NT2/D1 (cell line): ENCODE data around the gene PDE6C.

Experiments
- DNase-seq: peaks from one replicate; pipeline ENCODE4 v3.0.0-alpha.2; 2011; ENCODE audit warnings: low read depth, low spot score
- H3K27me3 ChIP-seq: 2 replicates; pipeline ENCODE4 v1.6.0; 2011; ENCODE audit warnings: mild to moderate bottlenecking; ENCODE audit not compliant: insufficient read length, insufficient read depth
- H3K36me3 ChIP-seq: 2 replicates; pipeline ENCODE4 v1.6.1; 2011; ENCODE audit warnings: mild to moderate bottlenecking, low read length, mixed read lengths; ENCODE audit not compliant: insufficient read depth, insufficient read length
- H3K4me1 ChIP-seq: 2 replicates; pipeline ENCODE4 v1.5.1; 2011; ENCODE audit not compliant: insufficient read depth, insufficient read length
- H3K4me3 ChIP-seq: 2 replicates; pipeline ENCODE4 v1.5.1; 2011; ENCODE audit warnings: low read depth; ENCODE audit not compliant: insufficient read length
- H3K9ac ChIP-seq: 2 replicates; pipeline ENCODE4 v1.6.0; 2011; ENCODE audit warnings: low read depth; ENCODE audit not compliant: insufficient read length
- H3K9me3 ChIP-seq: 2 replicates; pipeline ENCODE4 v1.5.1; 2011; ENCODE audit warnings: mild to moderate bottlenecking, low read length; ENCODE audit not compliant: insufficient read depth
- SUZ12 ChIP-seq: IDR thresholded peaks from 2 replicates; pipeline ENCODE4 v1.6.1; 2011; ENCODE audit not compliant: insufficient read length, insufficient read depth; ENCODE audit errors: extremely low read depth
- YY1 ChIP-seq: IDR thresholded peaks from 2 replicates; pipeline ENCODE4 v1.6.1; 2011; ENCODE audit not compliant: insufficient read length, insufficient read depth
- ZNF274 ChIP-seq: IDR thresholded peaks from 2 replicates; pipeline ENCODE4 v1.6.1; 2011; ENCODE audit warnings: mild to moderate bottlenecking, low read depth, low read length

PDE6C gene

DNA sequence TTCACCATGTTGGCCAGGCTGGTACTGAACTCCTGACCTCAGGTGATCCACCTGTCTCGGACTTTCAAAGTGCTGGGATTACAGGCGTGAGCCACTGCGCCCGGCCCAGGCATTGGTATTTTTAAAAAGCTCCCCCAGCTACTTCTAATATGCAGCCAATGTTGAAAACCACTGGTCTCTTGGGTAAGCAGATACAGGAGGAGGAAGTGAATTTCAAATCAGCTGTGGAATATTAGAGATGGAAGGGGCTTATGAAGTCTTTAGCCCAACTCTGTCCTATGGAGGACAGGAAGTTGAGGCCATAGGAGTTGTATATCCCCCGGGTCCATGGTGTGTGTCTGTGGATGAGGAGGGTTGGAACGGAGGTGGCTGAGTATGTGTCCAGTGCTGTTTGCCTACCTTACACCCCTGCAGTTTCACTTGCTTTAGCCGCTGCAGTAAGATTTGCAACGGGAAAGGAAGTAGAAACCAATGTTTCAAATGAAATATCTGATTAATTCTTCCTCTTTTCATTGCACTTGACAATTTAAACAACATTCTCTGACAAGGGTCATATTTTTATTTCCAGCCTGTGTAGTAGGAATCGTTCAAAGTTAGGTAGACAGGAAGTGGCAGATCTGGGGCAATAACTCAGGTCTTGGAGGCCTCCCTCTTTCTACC lies 3.4 kb downstream of the PDE6C start:
- no peaks in the 10 kb centered on the region for H3K9me3 ChIP-seq
- no peak overlapping the region for H3K9ac ChIP-seq
- no peak overlapping the region for H3K4me3 ChIP-seq
- TF ChIP-seq YY1, result no peak
- TF ChIP-seq ZNF274, result no peak
- no peak for TF ChIP-seq SUZ12
- H3K4me1 ChIP-seq, result no peaks in the 10 kb centered on the region
- DNase-seq, result no peak
- no peaks in the 10 kb centered on the region for H3K36me3 ChIP-seq
- no peaks in the 10 kb centered on the region for H3K27me3 ChIP-seq

GRCh38 chr10:93620925-93621324 lies 8.6 kb downstream of the PDE6C start:
- Histone ChIP-seq H3K9ac (no peak overlapping the region), H3K4me1 (no peaks in the 10 kb centered on the region), H3K27me3 (no peaks in the 10 kb centered on the region), H3K9me3 (no peaks in the 10 kb centered on the region), H3K4me3 (no peak overlapping the region), H3K36me3 (no peaks in the 10 kb centered on the region)
- no peak for DNase-seq
- TF ChIP-seq YY1 (no peak), ZNF274 (no peak), SUZ12 (no peak)

GRCh38 chr10:93622942-93623341 lies 10.6 kb downstream of the PDE6C start:
- no peaks in the 10 kb centered on the region for H3K36me3 ChIP-seq
- H3K27me3 ChIP-seq, result no peaks in the 10 kb centered on the region
- H3K9ac ChIP-seq, result no peak overlapping the region
- TF ChIP-seq SUZ12 (no peak), YY1 (no peak), ZNF274 (no peak)
- no peaks in the 10 kb centered on the region for H3K9me3 ChIP-seq
- no peaks in the 10 kb centered on the region for H3K4me1 ChIP-seq
- no peak for DNase-seq
- H3K4me3 ChIP-seq, result no peak overlapping the region

- Histone ChIP-seq H3K4me1 (no peaks in the 10 kb centered on the region), H3K36me3 (no peaks in the 10 kb centered on the region), H3K9me3 (no peaks in the 10 kb centered on the region), H3K4me3 (no peak overlapping the region), H3K27me3 (no peaks in the 10 kb centered on the region), H3K9ac (no peak overlapping the region)
- TF ChIP-seq YY1, result no peak
- no peak for TF ChIP-seq ZNF274
- no peak for TF ChIP-seq SUZ12
- DNase-seq, result no peak
These were observed 16.5 kb downstream of the PDE6C start for GRCh38 chr10:93628858-93629257.

DNA sequence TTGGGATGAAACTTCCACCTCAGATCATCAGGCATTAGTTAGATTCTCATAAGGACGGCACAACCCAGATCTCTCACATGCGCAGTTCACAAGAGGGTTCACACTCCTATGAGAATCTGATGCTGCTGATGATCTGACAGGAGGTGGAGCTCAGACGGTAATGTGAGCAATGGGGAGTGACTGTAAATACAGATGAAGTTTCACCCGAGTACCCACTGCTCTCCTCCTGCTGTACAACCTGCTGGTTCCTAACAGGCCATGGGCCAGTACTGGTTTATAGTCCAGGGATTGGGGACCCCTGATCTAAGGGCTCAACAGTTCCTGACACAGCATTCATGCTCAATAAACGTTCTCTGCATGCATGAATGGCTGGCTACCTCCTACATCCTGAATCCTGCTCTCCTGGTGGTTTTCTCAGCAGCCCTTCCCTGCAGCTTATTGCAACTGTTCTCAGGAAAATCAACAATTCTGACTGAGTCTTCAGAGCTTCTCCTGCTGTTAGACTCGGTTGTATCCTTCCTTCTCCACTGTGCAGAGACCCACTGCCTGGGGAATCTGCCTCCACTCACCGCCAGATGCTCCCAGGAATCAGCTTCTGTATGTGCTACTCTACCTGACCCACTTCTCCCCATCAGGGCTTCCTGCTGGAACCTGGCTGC lies 17.4 kb downstream of the PDE6C start:
- TF ChIP-seq ZNF274 (no peak), YY1 (no peak), SUZ12 (no peak)
- H3K4me3 ChIP-seq, result no peak overlapping the region
- no peak for DNase-seq
- no peaks in the 10 kb centered on the region for H3K36me3 ChIP-seq
- H3K27me3 ChIP-seq, result no peaks in the 10 kb centered on the region
- no peak overlapping the region for H3K9ac ChIP-seq
- no peaks in the 10 kb centered on the region for H3K4me1 ChIP-seq
- H3K9me3 ChIP-seq, result no peaks in the 10 kb centered on the region

DNA sequence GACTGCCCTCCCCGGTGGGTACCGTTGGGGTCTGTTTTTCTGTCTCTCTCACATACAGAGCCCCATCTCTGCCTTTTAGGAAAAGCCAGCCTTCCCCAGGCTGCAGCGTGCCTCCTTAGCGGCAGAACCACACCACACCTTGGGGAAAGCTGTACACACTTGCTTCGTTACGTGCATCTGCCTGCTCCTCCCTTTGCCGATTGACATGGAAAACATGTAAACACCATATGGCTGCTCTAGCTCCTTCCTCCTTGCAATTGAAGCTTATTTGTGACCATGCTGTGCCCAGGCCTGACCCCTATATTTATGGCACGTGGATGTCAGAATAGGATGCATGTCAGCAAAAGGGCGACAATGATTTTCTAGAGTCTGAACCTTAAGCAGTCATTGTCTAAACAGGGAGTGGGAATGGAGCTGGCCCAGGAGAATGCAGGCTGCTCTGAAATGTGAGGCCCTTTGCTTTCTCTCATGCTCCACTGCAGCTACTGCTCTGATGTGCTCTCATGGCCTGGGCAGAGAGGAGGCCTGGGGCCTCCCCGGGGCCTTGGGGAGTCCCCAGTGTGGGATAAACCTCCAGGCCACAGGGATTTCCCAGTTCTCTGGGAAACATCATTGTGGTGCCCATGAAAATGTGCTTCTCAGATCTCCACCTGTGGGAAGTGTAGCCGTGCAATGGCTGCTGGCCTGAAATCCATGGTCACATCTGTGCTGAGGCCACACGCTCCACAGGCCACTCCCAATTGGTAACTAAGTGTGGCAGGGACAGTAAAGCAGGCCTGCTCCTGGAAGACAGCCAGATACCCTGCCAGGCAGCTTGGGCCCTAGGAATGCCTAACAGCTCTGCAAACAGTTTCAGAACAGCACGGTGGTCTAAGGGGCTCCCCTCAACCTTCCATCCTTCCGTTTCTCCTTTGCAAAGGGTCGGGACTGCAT lies 18.6 kb downstream of the PDE6C start:
- Histone ChIP-seq H3K27me3 (no peaks in the 10 kb centered on the region), H3K9ac (no peak overlapping the region), H3K9me3 (no peaks in the 10 kb centered on the region), H3K4me3 (no peak overlapping the region), H3K4me1 (no peaks in the 10 kb centered on the region), H3K36me3 (no peaks in the 10 kb centered on the region)
- no peak for TF ChIP-seq YY1
- no peak for TF ChIP-seq SUZ12
- TF ChIP-seq ZNF274, result no peak
- no peak for DNase-seq

- H3K4me3 ChIP-seq, result no peak overlapping the region
- H3K9ac ChIP-seq, result no peak overlapping the region
- DNase-seq, result no peak
- H3K9me3 ChIP-seq, result no peaks in the 10 kb centered on the region
- no peaks in the 10 kb centered on the region for H3K4me1 ChIP-seq
- H3K36me3 ChIP-seq, result no peaks in the 10 kb centered on the region
- no peak for TF ChIP-seq SUZ12
- no peak for TF ChIP-seq ZNF274
- no peak for TF ChIP-seq YY1
- no peaks in the 10 kb centered on the region for H3K27me3 ChIP-seq
These were observed 27.5 kb downstream of the PDE6C start for GRCh38 chr10:93639791-93640190.
